GM12864 (cell line): ENCODE results near the gene S100A5.
"Not testable (repeated sequence)": the region's sequence is repeated elsewhere in the genome, so short reads cannot be mapped to it uniquely, and the experiment has no call there.

Source experiments
- DNase-seq: peaks from one replicate; pipeline ENCODE4 v3.0.0-alpha.2; 2011; ENCODE audit warnings: low read depth
- H3K4me3 ChIP-seq: 2 replicates; pipeline ENCODE4 v1.5.1; 2011; ENCODE audit warnings: mild to moderate bottlenecking, low read depth, low read length, control low read depth
- TF ChIP-seq, protein P1 (sequence below): IDR thresholded peaks from 2 replicates; pipeline ENCODE4 v1.5.1; 2011; ENCODE audit warnings: low read depth, mild to moderate bottlenecking, moderate library complexity, low read length, control low read depth, inconsistent platforms; ENCODE audit errors: missing control alignments

S100A5 gene

DNA sequence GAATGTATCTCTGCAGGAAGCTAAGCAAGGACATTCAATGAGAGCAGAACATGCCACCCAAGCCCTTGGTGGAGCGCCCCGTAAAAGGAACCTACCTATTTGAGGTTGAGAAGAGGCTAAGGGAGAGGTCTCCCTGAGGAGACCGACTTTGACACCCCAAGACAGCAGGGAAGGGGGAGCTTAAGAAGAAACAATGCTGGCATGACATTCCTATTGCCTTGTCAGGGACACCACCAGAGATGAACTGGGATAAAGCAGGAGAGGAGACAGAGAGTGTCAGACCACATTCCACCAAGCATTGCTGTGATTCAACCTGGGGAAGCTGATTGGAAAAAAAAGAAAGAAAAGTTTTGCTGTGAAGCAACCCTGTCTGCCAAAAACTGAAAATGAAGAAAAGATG, 38.2 kb upstream of the S100A5 start:
- H3K4me3 ChIP-seq = no peak overlapping the region
- no peak for DNase-seq
- TF ChIP-seq, protein P1, sequence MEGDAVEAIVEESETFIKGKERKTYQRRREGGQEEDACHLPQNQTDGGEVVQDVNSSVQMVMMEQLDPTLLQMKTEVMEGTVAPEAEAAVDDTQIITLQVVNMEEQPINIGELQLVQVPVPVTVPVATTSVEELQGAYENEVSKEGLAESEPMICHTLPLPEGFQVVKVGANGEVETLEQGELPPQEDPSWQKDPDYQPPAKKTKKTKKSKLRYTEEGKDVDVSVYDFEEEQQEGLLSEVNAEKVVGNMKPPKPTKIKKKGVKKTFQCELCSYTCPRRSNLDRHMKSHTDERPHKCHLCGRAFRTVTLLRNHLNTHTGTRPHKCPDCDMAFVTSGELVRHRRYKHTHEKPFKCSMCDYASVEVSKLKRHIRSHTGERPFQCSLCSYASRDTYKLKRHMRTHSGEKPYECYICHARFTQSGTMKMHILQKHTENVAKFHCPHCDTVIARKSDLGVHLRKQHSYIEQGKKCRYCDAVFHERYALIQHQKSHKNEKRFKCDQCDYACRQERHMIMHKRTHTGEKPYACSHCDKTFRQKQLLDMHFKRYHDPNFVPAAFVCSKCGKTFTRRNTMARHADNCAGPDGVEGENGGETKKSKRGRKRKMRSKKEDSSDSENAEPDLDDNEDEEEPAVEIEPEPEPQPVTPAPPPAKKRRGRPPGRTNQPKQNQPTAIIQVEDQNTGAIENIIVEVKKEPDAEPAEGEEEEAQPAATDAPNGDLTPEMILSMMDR = no peak

DNA sequence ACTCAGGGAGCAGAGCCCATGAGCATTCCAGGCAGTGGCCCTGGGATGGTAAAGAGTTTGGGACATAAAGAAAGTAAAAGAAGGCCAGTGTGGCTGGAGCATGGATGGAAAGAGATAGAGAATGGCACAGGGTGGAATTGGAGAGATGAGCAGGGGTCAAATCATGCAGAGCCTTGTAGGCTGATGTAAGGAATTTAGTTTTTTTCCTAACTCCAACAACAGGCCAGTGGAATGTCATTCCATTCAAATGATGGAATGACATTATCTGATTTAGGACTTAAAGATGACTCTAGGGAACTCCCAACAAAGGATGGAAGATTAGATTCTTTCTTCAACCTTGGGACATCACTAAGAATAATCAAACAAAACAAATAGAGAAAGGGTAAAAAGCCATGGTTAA, 37.8 kb upstream of the S100A5 start:
- DNase-seq = no peak
- H3K4me3 ChIP-seq = no peak overlapping the region
- TF ChIP-seq, protein P1 = no peak

DNA sequence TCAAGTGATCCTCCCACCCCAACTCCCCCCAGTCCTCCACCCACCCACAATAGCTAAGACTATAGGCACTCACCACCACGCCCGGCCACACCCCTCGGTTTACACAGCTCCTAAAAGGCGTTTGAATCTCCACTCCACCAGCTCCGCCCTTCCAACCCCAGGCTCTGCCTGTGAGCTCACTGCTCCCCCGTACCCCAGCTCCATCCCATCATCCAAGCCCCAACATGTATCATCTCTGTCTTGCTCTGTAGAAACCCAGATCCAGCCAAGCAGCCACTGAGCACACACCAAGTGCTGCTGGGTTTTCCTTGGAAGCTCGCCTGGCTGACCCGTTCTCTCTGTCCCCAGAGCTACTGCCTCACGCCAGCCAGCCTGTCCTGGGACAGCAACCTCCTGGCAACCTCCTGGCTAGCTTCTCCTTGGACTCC, 36.9 kb upstream of the S100A5 start:
- H3K4me3 ChIP-seq = no peak overlapping the region
- TF ChIP-seq, protein P1 = no peak
- DNase-seq = no peak

DNA sequence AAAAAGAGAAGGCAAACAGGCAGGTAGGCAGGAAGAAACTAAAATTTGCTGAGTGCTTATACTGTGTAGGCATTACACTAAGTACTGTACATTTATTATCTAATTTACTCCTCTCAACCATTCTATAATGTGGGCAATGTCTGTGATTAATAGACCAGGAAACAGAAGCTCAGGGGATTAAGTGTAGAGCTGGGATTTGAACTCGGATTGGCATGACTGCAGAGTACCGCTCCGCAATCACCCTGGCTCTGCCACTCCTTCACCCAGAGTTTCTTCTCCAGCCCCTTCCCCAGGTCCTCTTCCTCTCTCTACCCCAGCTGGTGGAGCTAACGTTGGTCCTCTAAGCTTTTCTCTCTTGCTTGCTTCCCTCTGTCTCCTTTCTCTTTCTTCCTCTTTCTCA, 36.4 kb upstream of the S100A5 start:
- no peak for DNase-seq
- H3K4me3 ChIP-seq = no peak overlapping the region
- TF ChIP-seq, protein P1 = no peak

DNA sequence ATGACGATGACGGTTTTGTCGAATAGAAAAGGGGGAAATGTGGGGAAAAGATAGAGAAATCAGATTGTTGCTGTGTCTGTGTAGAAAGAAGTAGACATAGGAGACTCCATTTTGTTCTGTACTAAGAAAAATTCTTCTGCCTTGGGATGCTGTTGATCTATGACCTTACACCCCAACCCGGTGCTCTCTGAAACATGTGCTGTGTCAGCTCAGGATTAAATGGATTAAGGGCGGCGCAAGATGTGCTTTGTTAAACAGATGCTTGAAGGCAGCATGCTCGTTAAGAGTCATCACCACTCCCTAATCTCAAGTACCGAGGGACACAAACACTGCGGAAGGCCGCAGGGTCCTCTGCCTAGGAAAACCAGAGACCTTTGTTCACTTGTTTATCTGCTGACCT, 34.8 kb upstream of the S100A5 start:
- DNase-seq, H3K4me3 ChIP-seq: not testable (repeated sequence)

DNA sequence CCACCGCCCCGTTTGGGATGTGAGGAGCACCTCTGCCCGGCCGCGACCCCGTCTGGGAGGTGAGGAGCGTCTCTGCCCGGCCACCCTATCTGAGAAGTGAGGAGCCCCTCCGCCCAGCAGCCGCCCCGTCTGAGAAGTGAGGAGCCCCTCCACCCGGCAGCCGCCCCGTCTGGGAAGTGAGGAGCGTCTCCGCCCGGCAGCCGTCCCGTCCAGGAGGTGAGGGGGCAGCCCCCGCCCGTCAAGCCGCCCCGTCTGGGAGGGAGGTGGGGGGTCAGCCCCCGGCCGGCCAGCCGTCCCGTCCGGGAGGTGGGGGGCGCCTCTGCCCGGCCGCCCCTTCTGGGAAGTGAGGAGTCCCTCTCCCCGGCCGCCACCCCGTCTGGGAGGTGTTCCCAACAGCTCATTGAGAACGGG, 34.4 kb upstream of the S100A5 start:
- DNase-seq, H3K4me3 ChIP-seq: not testable (repeated sequence)

DNA sequence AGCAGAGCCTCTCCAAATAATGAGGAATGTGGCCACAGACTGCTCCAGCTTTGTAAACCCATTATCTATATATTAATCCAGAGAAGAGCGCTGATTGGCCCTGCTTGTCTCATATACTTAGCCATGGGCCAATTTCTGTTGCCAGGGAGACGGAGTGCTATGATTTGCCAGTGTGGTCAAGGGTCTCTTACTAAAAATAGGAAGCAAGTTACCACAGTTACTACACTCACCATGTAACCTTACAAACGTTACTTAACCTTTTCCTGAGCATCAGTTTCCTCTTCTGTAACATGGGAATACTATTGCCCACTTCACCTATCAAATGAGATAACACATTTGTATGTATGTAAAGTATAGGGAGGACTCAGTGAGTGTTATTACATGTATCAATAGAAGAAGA, 32.6 kb upstream of the S100A5 start:
- H3K4me3 ChIP-seq = no peak overlapping the region
- TF ChIP-seq, protein P1 = no peak
- DNase-seq = no peak

DNA sequence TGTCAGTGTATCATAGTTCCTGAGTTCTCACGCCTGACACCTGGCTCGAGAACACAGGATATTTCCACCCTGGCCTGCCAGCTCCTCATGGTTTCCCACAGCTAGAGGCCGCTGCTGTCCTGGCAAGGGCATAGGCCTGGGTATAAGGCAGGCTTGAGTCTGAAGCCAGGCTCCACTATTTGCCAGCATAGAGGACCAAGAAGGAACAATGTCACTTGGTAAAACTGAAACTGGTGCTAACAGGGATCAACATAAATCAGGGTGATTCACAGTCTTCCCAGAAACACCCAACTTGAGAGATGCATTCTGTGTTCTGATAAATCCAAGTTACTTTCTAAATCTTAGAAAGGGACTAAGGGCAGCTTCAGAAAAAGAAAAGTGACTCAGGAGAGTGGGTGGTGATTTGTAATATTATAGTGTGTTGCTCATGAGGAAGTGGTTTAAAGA, 31.9 kb upstream of the S100A5 start:
- TF ChIP-seq, protein P1 = peak; percentile 82
- H3K4me3 ChIP-seq = no peak overlapping the region
- no peak for DNase-seq
